Stimulated activated CD4-positive, alpha-beta T cell treated with anti-CD3 and anti-CD28 coated beads, TNF-alpha, amount 100 ng/mL, for 1 hour (primary cell): ENCODE data around the gene GTF2H2.
"Not testable (repeated sequence)": the region's sequence is repeated elsewhere in the genome, so short reads cannot be mapped to it uniquely, and the experiment has no call there.

Experiments used
- DNase-seq, 3 donors: peaks; one replicate each; pipeline ENCODE4 v3.0.0-alpha.2; 2020; ENCODE audit warnings: low read depth in 3 of 3, low spot score in 1 of 3

GTF2H2 gene

GRCh38 chr5:71067262-71067928, at the start of gene GTF2H2:
Gene GTF2H2 (minus strand): TSS chr5:71067676. CDS start chr5:71062763, 4,913 bp downstream.
- not testable (repeated sequence) for DNase-seq

DNA sequence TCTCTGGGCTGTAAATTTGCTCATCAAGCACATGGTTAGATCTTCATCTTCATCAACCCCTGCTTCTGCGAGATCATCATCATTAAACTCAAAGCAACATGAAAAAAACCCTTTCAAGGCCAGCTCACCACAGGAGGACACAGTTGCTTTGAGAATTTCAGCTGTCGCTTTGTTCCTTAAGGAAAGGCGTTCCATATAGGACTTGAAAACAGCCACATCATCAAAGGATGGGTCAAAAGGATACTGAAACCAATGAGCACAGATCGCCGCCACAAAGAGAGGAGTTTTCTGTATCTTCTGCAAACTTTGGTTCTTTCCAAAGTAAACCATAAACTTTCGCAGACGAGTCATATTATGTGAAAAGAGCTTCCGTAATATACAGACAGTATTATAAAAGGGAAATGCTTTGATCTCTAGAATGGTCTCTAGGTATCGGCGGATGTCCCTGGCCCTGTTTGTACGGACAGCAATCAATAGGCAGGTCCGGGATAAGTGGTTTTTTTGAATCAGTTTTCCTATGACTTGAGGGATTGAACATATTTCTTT, 42.3 kb upstream of the GTF2H2 start:
- not testable (repeated sequence) for DNase-seq

DNA sequence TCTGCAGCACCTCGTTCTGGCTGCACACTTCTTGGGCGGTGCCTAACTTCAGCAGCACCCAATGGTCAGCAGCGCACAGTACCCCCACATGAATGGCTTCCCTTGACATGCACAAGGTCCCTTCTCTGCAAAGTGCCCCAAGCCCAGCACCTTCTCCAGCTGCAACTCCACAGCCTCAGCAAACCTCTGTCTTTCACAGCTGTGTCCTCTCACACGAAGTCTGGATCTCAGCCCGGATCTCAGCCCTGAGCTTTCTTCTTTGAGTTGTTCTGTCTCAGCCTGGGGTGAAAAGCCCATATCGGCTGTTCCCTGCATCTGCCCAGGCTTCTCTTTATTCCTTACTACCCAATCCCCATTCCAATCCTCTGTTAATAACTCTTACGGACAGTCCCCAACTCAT, 32.5 kb upstream of the GTF2H2 start:
- DNase-seq = not testable (repeated sequence)

- not testable (repeated sequence) for DNase-seq
Observed at GRCh38 chr5:71097930-71098203, 30.4 kb upstream of the GTF2H2 start.

GRCh38 chr5:71097173-71097929, 29.9 kb upstream of the GTF2H2 start:
- not testable (repeated sequence) for DNase-seq

DNA sequence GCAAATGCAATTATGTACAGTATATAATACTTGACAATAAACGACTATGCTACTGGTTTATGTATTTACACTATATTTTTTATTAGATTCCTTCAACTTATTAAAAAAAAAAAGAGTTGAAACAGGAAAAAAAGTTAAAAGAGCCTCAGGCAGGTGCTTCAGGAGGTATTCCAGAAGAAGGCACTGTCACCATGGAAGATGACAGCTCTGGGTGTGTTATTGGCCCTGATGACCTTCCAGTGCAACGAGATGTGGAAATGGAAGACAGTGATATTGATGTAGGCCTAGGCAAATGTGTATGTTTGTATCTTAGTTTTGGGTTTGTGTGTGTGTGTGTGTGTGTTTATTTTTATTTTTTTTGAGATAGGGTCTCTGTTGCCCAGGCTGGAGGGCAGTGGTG, 22.3 kb upstream of the GTF2H2 start:
- not testable (repeated sequence) for DNase-seq

DNA sequence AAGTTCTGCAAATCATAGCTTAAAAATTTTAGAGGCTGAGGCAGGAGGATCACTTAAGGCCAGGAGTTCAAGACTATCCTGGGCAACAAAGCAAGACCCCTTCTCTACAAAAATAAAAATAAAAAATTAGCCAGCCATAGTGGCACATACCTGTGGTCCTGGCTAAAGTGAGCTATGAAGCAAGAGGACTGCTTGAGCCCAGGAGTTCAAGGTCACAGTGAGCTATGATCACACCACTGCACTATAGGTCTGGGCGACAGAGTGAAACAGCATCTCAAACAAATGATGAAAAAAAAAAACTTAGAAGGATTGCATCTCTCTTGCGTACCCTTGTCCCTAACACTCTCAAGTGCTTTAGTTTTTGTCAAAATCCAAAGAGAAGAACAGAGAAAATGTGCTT, 21.3 kb upstream of the GTF2H2 start:
- not testable (repeated sequence) for DNase-seq

DNA sequence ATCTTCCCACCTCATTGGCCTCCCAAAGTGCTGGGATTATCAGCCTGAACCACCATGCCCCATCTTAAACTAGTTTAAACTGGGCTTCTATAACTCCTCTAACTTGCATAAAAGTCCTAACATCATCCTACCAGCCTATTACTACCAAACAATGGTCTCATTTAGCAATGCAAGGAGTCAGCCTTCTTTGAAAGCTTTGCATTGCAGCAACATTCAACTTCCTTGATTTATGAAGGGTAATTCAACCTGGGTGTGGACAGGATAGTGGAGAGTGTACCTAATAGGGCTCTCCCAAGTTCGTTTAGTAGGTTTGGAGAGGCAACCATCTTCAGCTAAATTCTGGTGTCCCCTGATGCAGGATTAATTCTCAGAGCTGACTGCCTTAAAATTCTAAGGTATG, 18.7 kb upstream of the GTF2H2 start:
- not testable (repeated sequence) for DNase-seq

DNA sequence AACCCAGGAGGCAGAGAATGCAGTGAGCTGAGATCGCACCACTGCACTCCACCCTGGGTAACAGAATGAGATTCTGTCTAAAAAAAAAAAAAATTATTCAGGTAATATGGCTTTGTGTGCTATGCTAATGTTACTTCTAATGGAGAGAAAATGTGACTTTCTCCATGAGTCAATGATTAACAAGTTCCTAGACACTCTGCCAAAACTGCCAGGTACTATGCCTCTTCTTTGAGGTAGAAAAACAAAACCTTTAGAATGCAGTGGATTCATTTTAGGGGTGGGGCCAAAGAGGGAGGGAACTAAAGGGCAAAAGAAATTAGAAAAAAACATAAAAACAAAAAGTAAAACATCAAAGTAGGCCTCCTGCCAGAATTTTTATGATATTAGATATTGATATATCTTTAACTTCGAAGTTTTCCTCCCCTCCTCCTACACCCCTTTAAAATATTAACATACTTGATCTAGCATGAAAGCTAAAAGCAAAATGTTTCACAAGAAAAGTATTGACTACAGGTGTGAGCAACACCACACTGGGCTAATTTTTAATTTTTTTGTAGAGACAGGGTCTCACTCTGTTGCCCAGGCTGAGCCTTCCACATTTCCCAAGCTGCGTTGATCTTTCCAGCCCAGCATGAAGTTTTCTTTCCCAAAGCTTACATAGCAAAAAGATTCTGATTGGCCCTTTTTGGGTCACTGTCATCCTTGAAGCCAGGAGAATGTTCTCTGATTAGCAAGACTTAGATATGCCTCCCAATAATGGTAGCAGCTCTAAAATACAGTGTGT, 17.0 kb upstream of the GTF2H2 start:
- not testable (repeated sequence) for DNase-seq

- not testable (repeated sequence) for DNase-seq
Observed at GRCh38 chr5:71082898-71083297, 15.4 kb upstream of the GTF2H2 start.

GRCh38 chr5:71082340-71082739, 14.9 kb upstream of the GTF2H2 start:
- not testable (repeated sequence) for DNase-seq

DNA sequence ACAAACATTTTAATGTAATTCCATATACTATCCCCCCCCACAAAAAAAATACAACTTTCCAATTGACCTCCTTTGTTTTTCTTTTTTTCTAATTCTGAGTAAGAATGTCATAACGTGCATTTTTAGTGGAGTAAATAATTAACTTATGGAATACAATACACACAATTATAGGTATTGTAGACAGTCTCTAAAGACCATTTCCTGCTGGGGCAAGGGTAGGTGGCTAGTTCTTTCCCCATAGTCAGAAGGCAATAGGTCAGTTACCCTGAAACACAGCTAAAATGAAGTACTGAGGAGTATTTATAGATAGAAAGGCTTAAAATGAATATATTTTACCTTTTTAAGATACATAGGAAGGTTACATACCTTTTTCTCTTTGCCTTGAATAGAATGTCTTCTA, 6.2 kb downstream of the GTF2H2 start:
- DNase-seq = not testable (repeated sequence)

DNA sequence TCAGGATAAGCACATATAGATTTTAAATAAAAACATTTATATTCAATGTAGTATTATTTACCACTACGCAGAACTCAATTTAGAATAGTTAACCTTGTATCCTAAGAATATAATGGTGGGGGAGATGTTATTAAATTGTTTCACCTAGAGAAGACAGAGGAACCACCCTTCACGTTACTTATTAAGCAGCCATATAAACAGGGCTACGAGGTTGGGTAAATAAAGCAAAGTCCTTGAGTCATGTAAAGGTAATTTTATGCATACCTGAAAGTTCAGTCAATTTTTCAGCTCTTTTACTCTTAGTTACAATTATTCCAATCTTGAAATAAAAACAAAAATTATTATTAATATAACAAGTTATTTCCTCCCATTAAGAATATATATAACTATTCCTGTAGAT, 8.1 kb downstream of the GTF2H2 start:
- DNase-seq = not testable (repeated sequence)

DNA sequence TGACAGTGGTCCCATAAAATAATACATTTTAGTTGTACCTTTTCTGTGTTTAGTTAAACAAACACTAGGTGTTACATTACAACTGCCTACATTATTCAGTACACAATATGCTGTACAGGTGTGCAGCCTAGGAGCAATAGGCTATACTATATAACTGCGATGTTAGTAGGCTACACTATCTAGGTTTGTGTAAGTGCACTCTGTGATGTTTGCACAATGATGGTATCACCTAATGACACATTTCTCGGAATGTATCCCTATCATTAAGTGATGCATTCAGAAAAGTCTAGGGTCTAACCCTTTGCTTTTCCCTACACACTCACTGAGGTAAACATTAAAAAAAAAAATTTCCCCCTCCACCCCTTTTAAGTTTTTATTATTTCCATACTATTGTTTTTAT, 22.7 kb downstream of the GTF2H2 start:
- DNase-seq = not testable (repeated sequence)

DNA sequence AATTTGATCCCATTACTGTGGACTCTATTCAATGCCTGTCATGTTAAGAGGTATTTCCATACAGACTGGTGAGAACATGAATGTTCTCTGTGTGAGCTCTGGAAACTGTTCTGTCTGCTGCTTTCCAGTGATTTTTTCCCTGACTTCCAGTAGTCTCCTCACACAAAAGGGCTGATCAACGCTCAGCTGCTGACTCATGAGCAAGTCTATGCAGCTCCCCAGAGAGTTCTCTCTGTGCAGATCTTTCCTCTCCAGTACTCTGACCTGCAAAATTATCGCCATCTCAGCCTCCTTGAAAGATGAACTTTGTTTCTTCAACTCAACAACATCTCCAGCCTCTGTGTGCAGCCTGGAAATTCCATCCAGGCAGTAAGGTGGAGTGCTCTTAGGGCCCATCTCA, 23.3 kb downstream of the GTF2H2 start:
- DNase-seq = not testable (repeated sequence)

GRCh38 chr5:71031046-71031776, 36.3 kb downstream of the GTF2H2 start:
- DNase-seq = not testable (repeated sequence)

GRCh38 chr5:71025289-71025953, 42.1 kb downstream of the GTF2H2 start, which contains the start of gene NAIP:
Gene NAIP (minus strand): TSS chr5:71025339. CDS start chr5:71012915, 12,424 bp downstream.
- not testable (repeated sequence) for DNase-seq

GRCh38 chr5:71020643-71021042, 46.8 kb downstream of the GTF2H2 start:
- DNase-seq = not testable (repeated sequence)

DNA sequence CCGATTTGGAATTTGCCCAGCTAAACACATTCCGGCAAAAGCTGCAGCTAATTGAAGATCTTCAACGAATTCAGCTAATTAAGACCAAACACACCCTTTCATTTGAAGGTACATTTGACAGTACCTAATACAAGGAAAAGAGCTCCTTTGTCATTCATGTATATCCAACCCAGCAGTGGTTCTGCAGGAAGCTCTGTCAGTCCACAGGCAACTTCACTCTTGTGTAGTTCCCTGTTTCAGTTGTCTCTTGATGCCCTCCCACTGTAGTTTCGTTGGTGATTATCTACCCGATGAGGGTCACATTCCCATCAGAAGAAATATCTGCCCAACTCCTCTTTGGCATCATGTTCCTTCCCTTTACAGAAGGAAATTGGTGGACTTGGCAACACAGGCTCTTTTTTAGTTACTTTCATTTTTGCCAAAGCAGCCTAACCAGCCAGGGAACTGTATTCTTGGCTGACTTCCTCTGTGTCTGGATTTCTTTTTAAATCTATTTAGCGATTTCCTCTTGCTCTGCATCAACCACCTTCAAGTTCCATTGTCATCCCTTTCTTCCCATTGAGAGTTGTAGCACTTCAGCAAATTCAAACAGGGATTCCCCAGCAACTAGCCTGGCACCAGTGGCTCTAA, 49.0 kb downstream of the GTF2H2 start:
- not testable (repeated sequence) for DNase-seq

- DNase-seq = no peak
Observed at GRCh38 chr5:71014176-71014575, 53.3 kb downstream of the GTF2H2 start.
